Tibial nerve (tissue), 4 donors: Measurements from ENCODE around the gene CPXM2. TPM values are rescaled to one million over a fixed set of nuclear protein-coding genes. Genes with fewer than 3 reads are reported as not detected.

Source experiments
- DNase-seq, 2 donors: peaks; one replicate each; pipeline ENCODE4 v3.0.0-alpha.2; 2019; ENCODE audit warnings: low spot score in 2 of 2
- H3K27ac ChIP-seq, 4 donors: fragments of 200-600 bp; sonication (generic) in 3 of 4; one replicate each; pipeline ENCODE4 v1.5.1; 2017 to 2019; ENCODE audit warnings: mild to moderate bottlenecking in 1 of 4
- H3K27me3 ChIP-seq, 2 donors: fragments of 200-600 bp; sonication (generic) in 1 of 2; one replicate each; pipeline versions ENCODE4 v1.5.1 to v1.6.0; 2017 to 2019
- H3K36me3 ChIP-seq, 3 donors: fragments of 200-600 bp; sonication (generic); one replicate each; pipeline ENCODE4 v1.5.1; 2018 to 2019
- H3K4me1 ChIP-seq, 4 donors: fragments of 200-600 bp; sonication (generic) in 3 of 4; one replicate each; pipeline ENCODE4 v1.5.1; 2017 to 2019
- H3K4me3 ChIP-seq, 4 donors: fragments of 200-600 bp; sonication (generic) in 3 of 4; one replicate each; pipeline ENCODE4 v1.5.1; 2017 to 2019; ENCODE audit warnings: mild to moderate bottlenecking in 1 of 4, moderate library complexity in 1 of 4
- H3K9me3 ChIP-seq, 4 donors: fragments of 200-600 bp; sonication (generic) in 3 of 4; one replicate each; pipeline ENCODE4 v1.5.1; 2017 to 2019
- EP300 ChIP-seq, 2 donors: sonication (generic); formaldehyde crosslinking; IDR thresholded peaks; one replicate each; pipeline ENCODE4 v1.6.1; 2017; ENCODE audit warnings: antibody characterized with exemption in 2 of 2, mild to moderate bottlenecking in 1 of 2
- POLR2A ChIP-seq, 2 donors: fragments of 450-650 bp; IDR thresholded peaks; one replicate each; pipeline ENCODE4 v1.6.1; 2017; ENCODE audit warnings: antibody characterized with exemption in 2 of 2, mild to moderate bottlenecking in 2 of 2, moderate library complexity in 2 of 2
- WGBS, 2 donors: methylation state at CpG; one replicate each; pipeline ENCODE4 v1.1.5; 2018; 5-methylcytosine and 5-hydroxymethylcytosine counted together
- total RNA-seq, 4 donors: library from RNA; depleted of rRNA; stranded (reverse); fragments of >200 nt; gene quantifications; one replicate each; pipeline ENCODE4 v1.1.0, GENCODE V29; 2016
- TF ChIP-seq, protein P1 (sequence below), 5 experiments: fragments of 200-600 bp in 3 of 5; fragments of 450-650 bp in 2 of 5; sonication (generic) in 3 of 5; IDR thresholded peaks; one replicate each; pipeline ENCODE4 v1.5.1; 2016 to 2019; ENCODE audit warnings: antibody characterized with exemption in 5 of 5, mild to moderate bottlenecking in 3 of 5, moderate library complexity in 2 of 5

CPXM2 gene
- total RNA-seq, 4 donors from 2014 or later, result 26.8 to 74.3 (median 37.8) TPM

DNA sequence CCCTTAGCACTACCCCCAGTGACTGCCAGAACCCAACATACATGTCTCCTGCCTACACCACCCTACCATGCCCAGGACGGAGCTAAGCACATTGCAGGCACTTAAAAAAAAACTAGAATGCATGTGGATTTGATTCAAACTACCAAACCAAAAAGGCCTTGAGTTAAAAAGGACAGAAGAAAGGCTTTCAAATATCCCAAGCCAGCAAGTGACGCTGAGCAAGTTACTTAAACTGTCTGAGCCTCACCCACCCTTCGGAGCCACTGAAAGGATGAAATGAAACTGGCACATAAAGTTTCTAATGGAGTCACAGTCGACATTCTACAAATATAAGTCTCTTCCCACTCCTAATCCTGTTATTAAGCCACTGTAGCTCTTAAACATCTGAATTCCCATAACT, 1.8 kb downstream of the CPXM2 start:
- peak overlapping the region in 1 of 4 donors; percentile 61 for H3K4me3 ChIP-seq
- DNase-seq, result no peak

DNA sequence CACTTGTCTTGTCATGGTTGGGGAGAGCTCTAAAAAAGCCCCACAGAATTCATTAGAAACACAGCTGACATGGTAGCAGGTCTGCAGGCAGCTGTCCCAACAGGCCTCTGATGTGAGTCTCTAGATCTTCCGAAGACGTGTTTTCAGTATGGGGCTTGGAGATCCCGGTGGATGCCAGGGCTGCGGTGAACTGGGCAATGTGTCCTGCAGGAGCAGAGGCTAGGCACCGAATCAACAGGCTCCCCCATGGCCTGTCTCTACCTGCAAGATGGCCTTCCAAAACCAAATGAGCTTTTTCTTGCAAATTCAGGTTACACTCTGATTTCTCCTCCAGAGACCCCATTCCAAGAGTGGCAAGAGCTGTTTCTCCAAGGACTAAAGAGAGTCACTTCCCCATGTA, 2.9 kb downstream of the CPXM2 start:
- Histone ChIP-seq H3K4me1 (peaks cover 0 to 51% (median 2%) of the 10 kb centered on the region in 4 donors), H3K36me3 (no peaks in the 10 kb centered on the region), H3K9me3 (no peaks in the 10 kb centered on the region), H3K27me3 (peaks cover 0 to 10% of the 10 kb centered on the region in 2 donors), H3K27ac (peak overlapping the region in 2 of 4 donors; percentile 79 to 94), H3K4me3 (no peak overlapping the region)
- TF ChIP-seq EP300 (IDR thresholded peaks at IDR 0.05), result no peak
- no peak for TF ChIP-seq POLR2A (IDR thresholded peaks at IDR 0.05)
- TF ChIP-seq, protein P1, sequence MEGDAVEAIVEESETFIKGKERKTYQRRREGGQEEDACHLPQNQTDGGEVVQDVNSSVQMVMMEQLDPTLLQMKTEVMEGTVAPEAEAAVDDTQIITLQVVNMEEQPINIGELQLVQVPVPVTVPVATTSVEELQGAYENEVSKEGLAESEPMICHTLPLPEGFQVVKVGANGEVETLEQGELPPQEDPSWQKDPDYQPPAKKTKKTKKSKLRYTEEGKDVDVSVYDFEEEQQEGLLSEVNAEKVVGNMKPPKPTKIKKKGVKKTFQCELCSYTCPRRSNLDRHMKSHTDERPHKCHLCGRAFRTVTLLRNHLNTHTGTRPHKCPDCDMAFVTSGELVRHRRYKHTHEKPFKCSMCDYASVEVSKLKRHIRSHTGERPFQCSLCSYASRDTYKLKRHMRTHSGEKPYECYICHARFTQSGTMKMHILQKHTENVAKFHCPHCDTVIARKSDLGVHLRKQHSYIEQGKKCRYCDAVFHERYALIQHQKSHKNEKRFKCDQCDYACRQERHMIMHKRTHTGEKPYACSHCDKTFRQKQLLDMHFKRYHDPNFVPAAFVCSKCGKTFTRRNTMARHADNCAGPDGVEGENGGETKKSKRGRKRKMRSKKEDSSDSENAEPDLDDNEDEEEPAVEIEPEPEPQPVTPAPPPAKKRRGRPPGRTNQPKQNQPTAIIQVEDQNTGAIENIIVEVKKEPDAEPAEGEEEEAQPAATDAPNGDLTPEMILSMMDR (IDR thresholded peaks at IDR 0.05), result no peak
- no peak for DNase-seq
- 84 to 89% methylated on average over 5 of the region's 5 CpGs for WGBS, 2 donors

More for the DNA sequence above, 1.8 kb downstream of the CPXM2 start:
- Histone ChIP-seq H3K4me1 (peaks cover 0 to 41% (median 2%) of the 10 kb centered on the region in 4 donors), H3K27me3 (peaks cover 0 to 10% of the 10 kb centered on the region in 2 donors), H3K36me3 (no peaks in the 10 kb centered on the region), H3K9me3 (no peaks in the 10 kb centered on the region), H3K27ac (peak overlapping the region in 2 of 4 donors; percentile 89 to 94)
- TF ChIP-seq EP300 (IDR thresholded peaks at IDR 0.05) (no peak), POLR2A (IDR thresholded peaks at IDR 0.05) (no peak)
- TF ChIP-seq, protein P1 (IDR thresholded peaks at IDR 0.05), result no peak
- WGBS, 2 donors, result 65 to 78% methylated on average over 4 of the region's 4 CpGs

DNA sequence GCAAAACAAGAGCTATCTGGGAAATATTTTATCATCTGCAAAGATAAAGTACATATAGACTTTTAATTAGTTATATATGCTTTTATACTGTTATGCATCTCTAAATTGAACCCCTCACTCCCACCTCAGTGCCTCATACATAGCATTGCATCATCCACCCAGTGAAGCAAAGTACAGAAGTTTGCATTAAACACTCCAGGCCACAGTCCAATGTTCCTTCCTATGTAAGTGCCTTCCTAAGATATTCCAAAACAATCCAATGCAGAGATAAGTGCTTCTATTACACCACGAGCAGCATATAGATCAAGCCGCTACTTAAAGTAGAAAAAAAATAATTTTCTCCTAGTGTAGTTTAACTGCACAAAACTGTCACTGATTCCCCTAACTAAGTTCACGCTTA, 3.4 kb downstream of the CPXM2 start:
- TF ChIP-seq EP300 (IDR thresholded peaks at IDR 0.05), result no peak
- TF ChIP-seq, protein P1 (IDR thresholded peaks at IDR 0.05), result no peak
- no peak for TF ChIP-seq POLR2A (IDR thresholded peaks at IDR 0.05)
- no peak overlapping the region for H3K4me3 ChIP-seq
- DNase-seq, result no peak
- H3K4me1 ChIP-seq, result peaks cover 0 to 56% (median 2%) of the 10 kb centered on the region in 4 donors
- H3K27ac ChIP-seq, result peak overlapping the region in 2 of 4 donors; percentile 79 to 94
- peaks cover 0 to 10% of the 10 kb centered on the region in 2 donors for H3K27me3 ChIP-seq
- 79 to 82% methylated on average over 3 of the region's 3 CpGs for WGBS, 2 donors
- no peaks in the 10 kb centered on the region for H3K36me3 ChIP-seq
- H3K9me3 ChIP-seq, result no peaks in the 10 kb centered on the region

DNA sequence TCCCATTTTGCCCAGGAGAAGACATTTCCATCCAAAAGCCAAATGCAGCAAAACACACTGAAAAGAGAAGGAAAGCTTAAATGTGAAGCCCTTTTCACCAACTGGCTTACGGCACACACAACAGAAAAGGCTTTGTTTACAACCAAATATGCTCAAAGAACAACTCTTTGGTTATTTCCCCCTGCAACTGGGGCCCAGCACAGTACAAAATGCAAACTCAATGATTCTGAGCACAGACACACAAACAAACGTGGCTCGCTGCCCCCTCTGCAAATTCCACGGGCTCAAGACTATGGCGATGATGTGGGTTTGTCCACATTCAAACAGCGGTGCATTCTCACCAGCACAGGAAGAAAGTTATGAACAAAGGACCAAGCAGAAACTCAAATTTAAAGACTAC, 5.3 kb downstream of the CPXM2 start:
- TF ChIP-seq, protein P1 (IDR thresholded peaks at IDR 0.05), result no peak
- TF ChIP-seq POLR2A (IDR thresholded peaks at IDR 0.05), result no peak
- TF ChIP-seq EP300 (IDR thresholded peaks at IDR 0.05), result peak in 1 of 2 donors; percentile 15
- Histone ChIP-seq H3K27me3 (peaks cover 0 to 3% of the 10 kb centered on the region in 2 donors), H3K9me3 (no peaks in the 10 kb centered on the region), H3K4me3 (no peak overlapping the region), H3K4me1 (peaks cover 0 to 70% (median 6%) of the 10 kb centered on the region in 4 donors), H3K36me3 (no peaks in the 10 kb centered on the region), H3K27ac (peak overlapping the region; percentile 8 to 94 (median 74))
- DNase-seq, result no peak
- WGBS, 2 donors, result 46 to 57% methylated on average over 6 of the region's 6 CpGs

DNA sequence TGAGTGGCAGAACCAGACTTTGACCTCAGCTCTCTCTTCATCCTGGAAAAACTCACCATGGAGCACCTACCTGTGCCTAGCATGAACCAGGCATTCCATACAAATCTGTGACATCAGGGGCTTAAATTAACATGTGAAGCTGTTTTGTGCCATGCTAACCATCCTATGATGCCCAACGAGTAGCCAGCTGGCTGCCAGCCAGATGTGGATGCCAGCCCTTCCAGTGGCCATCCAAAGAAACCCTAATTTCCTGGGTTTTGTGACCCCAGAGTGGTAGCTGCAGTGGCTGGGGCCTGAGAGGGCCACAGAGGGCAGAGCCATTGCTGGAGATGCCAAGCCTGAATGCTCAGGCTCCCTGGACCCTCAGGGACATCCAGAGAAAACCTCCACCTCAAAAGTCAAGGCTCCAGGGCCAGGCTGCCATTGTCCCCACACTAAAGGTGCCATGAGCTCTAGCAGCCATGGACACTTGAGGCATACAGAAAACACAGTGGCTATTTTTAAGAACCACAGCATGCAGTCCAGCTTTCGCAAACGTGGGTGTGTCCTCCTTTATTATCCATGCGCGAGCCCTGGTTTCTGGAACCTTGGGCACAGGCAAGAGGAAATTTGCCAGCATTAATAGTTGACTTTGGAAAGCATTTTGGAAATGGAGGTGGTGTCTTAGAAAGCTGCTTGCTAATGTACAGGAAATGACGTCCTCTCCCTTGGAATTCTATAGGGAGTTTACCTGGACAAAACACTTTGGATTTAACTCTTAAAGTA, 6.0 kb downstream of the CPXM2 start:
- H3K27ac ChIP-seq, result peak overlapping the region; percentile 8 to 94 (median 74)
- H3K27me3 ChIP-seq, result no peaks in the 10 kb centered on the region
- no peaks in the 10 kb centered on the region for H3K9me3 ChIP-seq
- H3K4me1 ChIP-seq, result peaks cover 0 to 71% (median 6%) of the 10 kb centered on the region in 4 donors
- TF ChIP-seq EP300 (IDR thresholded peaks at IDR 0.05) (peak in 1 of 2 donors; percentile 17), POLR2A (IDR thresholded peaks at IDR 0.05) (no peak)
- TF ChIP-seq, protein P1 (IDR thresholded peaks at IDR 0.05), result no peak
- DNase-seq, result peak in 1 of 2 donors; percentile 64
- H3K4me3 ChIP-seq, result no peak overlapping the region
- no peaks in the 10 kb centered on the region for H3K36me3 ChIP-seq
- WGBS, 2 donors, result 32 to 37% methylated on average over 5 to 6 of the region's 6 CpGs
